ENCODE measurements around the gene SMAD3.

Gene SMAD3

GRCh38 chr15:67033571-67034044 lies 31.8 kb upstream of the SMAD3 start:
- Histone ChIP-seq H3K27ac (ENCODE audit: low read depth, low read length) (no peak overlapping the region), H3K4me1 (ENCODE audit: control insufficient read depth in 1 of 2, insufficient read depth in 2 of 2, low read length in 2 of 2) (peaks cover 14 to 29% of the 10 kb centered on the region in 2 donors), H3K27me3 (ENCODE audit: control insufficient read depth in 1 of 2, insufficient read depth in 2 of 2, low read length in 2 of 2) (peaks cover 0 to 3% of the 10 kb centered on the region in 2 donors), H3K9me3 (ENCODE audit: control insufficient read depth in 1 of 2, low read length in 2 of 2) (no peaks in the 10 kb centered on the region), H3K9ac (ENCODE audit: low read depth in 1 of 2, low read length in 2 of 2) (peak overlapping the region; percentile 26 to 67), H3K4me3 (ENCODE audit: low read depth in 1 of 2, low read length in 2 of 2) (peak overlapping the region; percentile 58 to 64), H3K36me3 (ENCODE audit: control insufficient read depth in 1 of 2, insufficient read depth in 2 of 2, low read length in 2 of 2) (no peaks in the 10 kb centered on the region)

GRCh38 chr15:67035886-67036285 lies 29.5 kb upstream of the SMAD3 start:
- Histone ChIP-seq H3K27ac (ENCODE audit: low read depth, low read length) (no peak overlapping the region), H3K9me3 (ENCODE audit: control insufficient read depth in 1 of 2, low read length in 2 of 2) (no peaks in the 10 kb centered on the region), H3K4me3 (ENCODE audit: low read depth in 1 of 2, low read length in 2 of 2) (no peak overlapping the region), H3K27me3 (ENCODE audit: control insufficient read depth in 1 of 2, insufficient read depth in 2 of 2, low read length in 2 of 2) (peaks cover 0 to 3% of the 10 kb centered on the region in 2 donors), H3K4me1 (ENCODE audit: control insufficient read depth in 1 of 2, insufficient read depth in 2 of 2, low read length in 2 of 2) (peaks cover 16 to 35% of the 10 kb centered on the region in 2 donors), H3K9ac (ENCODE audit: low read depth in 1 of 2, low read length in 2 of 2) (no peak overlapping the region), H3K36me3 (ENCODE audit: control insufficient read depth in 1 of 2, insufficient read depth in 2 of 2, low read length in 2 of 2) (no peaks in the 10 kb centered on the region)

- H3K4me1 ChIP-seq (ENCODE audit: control insufficient read depth in 1 of 2, insufficient read depth in 2 of 2, low read length in 2 of 2): peaks cover 19 to 41% of the 10 kb centered on the region in 2 donors
- H3K27ac ChIP-seq (ENCODE audit: low read depth, low read length): no peak overlapping the region
- no peak overlapping the region for H3K9ac ChIP-seq (ENCODE audit: low read depth in 1 of 2, low read length in 2 of 2)
- H3K27me3 ChIP-seq (ENCODE audit: control insufficient read depth in 1 of 2, insufficient read depth in 2 of 2, low read length in 2 of 2): peaks cover 0 to 3% of the 10 kb centered on the region in 2 donors
- H3K9me3 ChIP-seq (ENCODE audit: control insufficient read depth in 1 of 2, low read length in 2 of 2): no peaks in the 10 kb centered on the region
- H3K36me3 ChIP-seq (ENCODE audit: control insufficient read depth in 1 of 2, insufficient read depth in 2 of 2, low read length in 2 of 2): no peaks in the 10 kb centered on the region
- H3K4me3 ChIP-seq (ENCODE audit: low read depth in 1 of 2, low read length in 2 of 2): no peak overlapping the region
Measured at GRCh38 chr15:67036775-67037555, 28.4 kb upstream of the SMAD3 start.

GRCh38 chr15:67037694-67038093 lies 27.7 kb upstream of the SMAD3 start:
- Histone ChIP-seq H3K36me3 (ENCODE audit: control insufficient read depth in 1 of 2, insufficient read depth in 2 of 2, low read length in 2 of 2) (no peaks in the 10 kb centered on the region), H3K4me1 (ENCODE audit: control insufficient read depth in 1 of 2, insufficient read depth in 2 of 2, low read length in 2 of 2) (peaks cover 26 to 48% of the 10 kb centered on the region in 2 donors), H3K9me3 (ENCODE audit: control insufficient read depth in 1 of 2, low read length in 2 of 2) (no peaks in the 10 kb centered on the region), H3K27me3 (ENCODE audit: control insufficient read depth in 1 of 2, insufficient read depth in 2 of 2, low read length in 2 of 2) (peaks cover 0 to 3% of the 10 kb centered on the region in 2 donors), H3K9ac (ENCODE audit: low read depth in 1 of 2, low read length in 2 of 2) (no peak overlapping the region), H3K27ac (ENCODE audit: low read depth, low read length) (no peak overlapping the region), H3K4me3 (ENCODE audit: low read depth in 1 of 2, low read length in 2 of 2) (no peak overlapping the region)

- Histone ChIP-seq H3K9ac (ENCODE audit: low read depth in 1 of 2, low read length in 2 of 2) (no peak overlapping the region), H3K4me1 (ENCODE audit: control insufficient read depth in 1 of 2, insufficient read depth in 2 of 2, low read length in 2 of 2) (peaks cover 30 to 50% of the 10 kb centered on the region in 2 donors), H3K9me3 (ENCODE audit: control insufficient read depth in 1 of 2, low read length in 2 of 2) (no peaks in the 10 kb centered on the region), H3K27me3 (ENCODE audit: control insufficient read depth in 1 of 2, insufficient read depth in 2 of 2, low read length in 2 of 2) (no peaks in the 10 kb centered on the region), H3K4me3 (ENCODE audit: low read depth in 1 of 2, low read length in 2 of 2) (no peak overlapping the region), H3K27ac (ENCODE audit: low read depth, low read length) (no peak overlapping the region), H3K36me3 (ENCODE audit: control insufficient read depth in 1 of 2, insufficient read depth in 2 of 2, low read length in 2 of 2) (no peaks in the 10 kb centered on the region)
Measured at GRCh38 chr15:67038736-67039135, 26.7 kb upstream of the SMAD3 start.

GRCh38 chr15:67039384-67040075 lies 25.9 kb upstream of the SMAD3 start:
- H3K36me3 ChIP-seq (ENCODE audit: control insufficient read depth in 1 of 2, insufficient read depth in 2 of 2, low read length in 2 of 2): no peaks in the 10 kb centered on the region
- peaks cover 35 to 50% of the 10 kb centered on the region in 2 donors for H3K4me1 ChIP-seq (ENCODE audit: control insufficient read depth in 1 of 2, insufficient read depth in 2 of 2, low read length in 2 of 2)
- no peaks in the 10 kb centered on the region for H3K27me3 ChIP-seq (ENCODE audit: control insufficient read depth in 1 of 2, insufficient read depth in 2 of 2, low read length in 2 of 2)
- H3K4me3 ChIP-seq (ENCODE audit: low read depth in 1 of 2, low read length in 2 of 2): no peak overlapping the region
- H3K27ac ChIP-seq (ENCODE audit: low read depth, low read length): no peak overlapping the region
- H3K9ac ChIP-seq (ENCODE audit: low read depth in 1 of 2, low read length in 2 of 2): no peak overlapping the region
- no peaks in the 10 kb centered on the region for H3K9me3 ChIP-seq (ENCODE audit: control insufficient read depth in 1 of 2, low read length in 2 of 2)

- peaks cover 36 to 52% of the 10 kb centered on the region in 2 donors for H3K4me1 ChIP-seq (ENCODE audit: control insufficient read depth in 1 of 2, insufficient read depth in 2 of 2, low read length in 2 of 2)
- H3K4me3 ChIP-seq (ENCODE audit: low read depth in 1 of 2, low read length in 2 of 2): no peak overlapping the region
- H3K27me3 ChIP-seq (ENCODE audit: control insufficient read depth in 1 of 2, insufficient read depth in 2 of 2, low read length in 2 of 2): no peaks in the 10 kb centered on the region
- no peak overlapping the region for H3K27ac ChIP-seq (ENCODE audit: low read depth, low read length)
- no peaks in the 10 kb centered on the region for H3K9me3 ChIP-seq (ENCODE audit: control insufficient read depth in 1 of 2, low read length in 2 of 2)
- no peaks in the 10 kb centered on the region for H3K36me3 ChIP-seq (ENCODE audit: control insufficient read depth in 1 of 2, insufficient read depth in 2 of 2, low read length in 2 of 2)
- H3K9ac ChIP-seq (ENCODE audit: low read depth in 1 of 2, low read length in 2 of 2): no peak overlapping the region
Measured at GRCh38 chr15:67040277-67040676, 25.1 kb upstream of the SMAD3 start.

GRCh38 chr15:67042551-67043142 lies 22.8 kb upstream of the SMAD3 start:
- Histone ChIP-seq H3K4me1 (ENCODE audit: control insufficient read depth in 1 of 2, insufficient read depth in 2 of 2, low read length in 2 of 2) (peaks cover 36 to 64% of the 10 kb centered on the region in 2 donors), H3K36me3 (ENCODE audit: control insufficient read depth in 1 of 2, insufficient read depth in 2 of 2, low read length in 2 of 2) (no peaks in the 10 kb centered on the region), H3K27ac (ENCODE audit: low read depth, low read length) (no peak overlapping the region), H3K9ac (ENCODE audit: low read depth in 1 of 2, low read length in 2 of 2) (no peak overlapping the region), H3K9me3 (ENCODE audit: control insufficient read depth in 1 of 2, low read length in 2 of 2) (no peaks in the 10 kb centered on the region), H3K27me3 (ENCODE audit: control insufficient read depth in 1 of 2, insufficient read depth in 2 of 2, low read length in 2 of 2) (no peaks in the 10 kb centered on the region), H3K4me3 (ENCODE audit: low read depth in 1 of 2, low read length in 2 of 2) (peak overlapping the region in 1 of 2 donors; percentile 12)

GRCh38 chr15:67043939-67044771 lies 21.2 kb upstream of the SMAD3 start:
- Histone ChIP-seq H3K9ac (ENCODE audit: low read depth in 1 of 2, low read length in 2 of 2) (no peak overlapping the region), H3K27ac (ENCODE audit: low read depth, low read length) (no peak overlapping the region), H3K4me1 (ENCODE audit: control insufficient read depth in 1 of 2, insufficient read depth in 2 of 2, low read length in 2 of 2) (peaks cover 51 to 67% of the 10 kb centered on the region in 2 donors), H3K27me3 (ENCODE audit: control insufficient read depth in 1 of 2, insufficient read depth in 2 of 2, low read length in 2 of 2) (no peaks in the 10 kb centered on the region), H3K9me3 (ENCODE audit: control insufficient read depth in 1 of 2, low read length in 2 of 2) (no peaks in the 10 kb centered on the region), H3K36me3 (ENCODE audit: control insufficient read depth in 1 of 2, insufficient read depth in 2 of 2, low read length in 2 of 2) (no peaks in the 10 kb centered on the region), H3K4me3 (ENCODE audit: low read depth in 1 of 2, low read length in 2 of 2) (no peak overlapping the region)

Data from duodenal mucosa (tissue), 2 donors.